Cardiac muscle cell (in vitro differentiated cells and primary cell): ENCODE results near the gene CTNNAL1. TPM values are rescaled to one million over a fixed set of nuclear protein-coding genes. Genes with fewer than 3 reads are reported as not detected.
"Not testable (repeated sequence)": the region's sequence is repeated elsewhere in the genome, so short reads cannot be mapped to it uniquely, and the experiment has no call there.

Experiments
- DNase-seq, 2 donors: peaks; one replicate each; pipeline versions ENCODE4 v3.0.0 to v3.0.0-alpha.2; 2010 to 2017; ENCODE audit warnings: low read depth in 1 of 2, low spot score in 1 of 2
- H3K27ac ChIP-seq: fragments of 200-600 bp; sonication (generic); 2 replicates; pipeline ENCODE4 v1.5.1; 2016
- H3K27me3 ChIP-seq: fragments of 200-600 bp; sonication (generic); 2 replicates; pipeline ENCODE4 v1.6.0; 2016; ENCODE audit warnings: control low read depth
- H3K36me3 ChIP-seq: fragments of 200-600 bp; sonication (generic); 2 replicates; pipeline ENCODE4 v1.5.1; 2016; ENCODE audit warnings: control low read depth
- H3K4me1 ChIP-seq: fragments of 200-600 bp; sonication (generic); 2 replicates; pipeline ENCODE4 v1.8.1; 2017; ENCODE audit warnings: low read depth, mild to moderate bottlenecking, mixed run types
- H3K4me3 ChIP-seq: fragments of 200-600 bp; sonication (generic); 2 replicates; pipeline ENCODE4 v1.5.1; 2016; ENCODE audit warnings: mild to moderate bottlenecking
- H3K9me3 ChIP-seq: fragments of 200-600 bp; sonication (generic); 2 replicates; pipeline ENCODE4 v1.5.1; 2017; ENCODE audit warnings: low read depth, mild to moderate bottlenecking, control low read depth
- CTCF ChIP-seq: IDR thresholded peaks from 2 replicates; pipeline ENCODE4 v1.5.1; 2012; ENCODE audit warnings: low read depth, mild to moderate bottlenecking, low read length
- polyA plus RNA-seq: library from polyadenylated mRNA; unstranded; fragments of >200 nt; fragmentation: Nextera tagmentation; extraction: Ambion mirVana; gene quantifications from 2 replicates; pipeline ENCODE4 v1.2.1, GENCODE V29; 2016
- total RNA-seq: library from RNA; depleted of rRNA; stranded (reverse); fragments of >200 nt; gene quantifications from 2 replicates; pipeline ENCODE4 v1.2.3, GENCODE V29; 2016

CTNNAL1 gene
- total and polyA plus RNA-seq, 2 experiments from 2014 or later, result 64.7 to 102 TPM

- no peak for DNase-seq
- H3K9me3 ChIP-seq, result no peaks in the 10 kb centered on the region
- no peaks in the 10 kb centered on the region for H3K4me1 ChIP-seq
- no peak overlapping the region for H3K4me3 ChIP-seq
- no peaks in the 10 kb centered on the region for H3K27me3 ChIP-seq
- H3K36me3 ChIP-seq, result peaks cover 81% of the 10 kb centered on the region
- no peak for TF ChIP-seq CTCF
- no peak overlapping the region for H3K27ac ChIP-seq
Observed at GRCh38 chr9:108903420-108904103, 109.7 kb downstream of the CTNNAL1 start.

GRCh38 chr9:108900176-108900575 is 113.1 kb downstream of the CTNNAL1 start:
- no peak overlapping the region for H3K4me3 ChIP-seq
- H3K4me1 ChIP-seq, result no peaks in the 10 kb centered on the region
- H3K27ac ChIP-seq, result no peak overlapping the region
- no peak for DNase-seq
- H3K9me3 ChIP-seq, result no peaks in the 10 kb centered on the region
- TF ChIP-seq CTCF, result no peak
- no peaks in the 10 kb centered on the region for H3K27me3 ChIP-seq
- H3K36me3 ChIP-seq, result peaks cover 73% of the 10 kb centered on the region

- H3K36me3 ChIP-seq, result peaks cover 65% of the 10 kb centered on the region
- H3K27me3 ChIP-seq, result not testable (repeated sequence)
Observed at GRCh38 chr9:108899023-108899695, 114.1 kb downstream of the CTNNAL1 start.

GRCh38 chr9:108897324-108898096 is 115.8 kb downstream of the CTNNAL1 start:
- H3K36me3 ChIP-seq, result peaks cover 56% of the 10 kb centered on the region
- H3K27ac ChIP-seq, result no peak overlapping the region
- no peak for DNase-seq
- H3K4me3 ChIP-seq, result no peak overlapping the region
- no peak for TF ChIP-seq CTCF
- H3K9me3 ChIP-seq, result no peaks in the 10 kb centered on the region
- no peaks in the 10 kb centered on the region for H3K4me1 ChIP-seq
- H3K27me3 ChIP-seq, result no peaks in the 10 kb centered on the region

More at GRCh38 chr9:108899023-108899695, 114.1 kb downstream of the CTNNAL1 start:
- H3K4me1 ChIP-seq, H3K4me3 ChIP-seq, DNase-seq, H3K9me3 ChIP-seq, H3K27ac ChIP-seq: not testable (repeated sequence)

- no peak for TF ChIP-seq CTCF
- peaks cover 9% of the 10 kb centered on the region for H3K4me1 ChIP-seq
- H3K36me3 ChIP-seq, result peaks cover 35% of the 10 kb centered on the region
- no peak overlapping the region for H3K27ac ChIP-seq
- no peaks in the 10 kb centered on the region for H3K9me3 ChIP-seq
- DNase-seq, result no peak
- no peaks in the 10 kb centered on the region for H3K27me3 ChIP-seq
- no peak overlapping the region for H3K4me3 ChIP-seq
Observed at GRCh38 chr9:108894225-108894997, 118.9 kb downstream of the CTNNAL1 start.

Other genes with a start within 250 kb of the CTNNAL1 start
- 0.07 TPM in 1 of 2 replicates, not detected in the other for gene ACTL7B, start 157.5 kb downstream of the CTNNAL1 start, total RNA-seq
- gene ACTL7B, start 157.5 kb downstream of the CTNNAL1 start, polyA plus RNA-seq, result not detected in 2 replicates
- not detected in 2 replicates for gene ACTL7A, start 151.2 kb downstream of the CTNNAL1 start, total RNA-seq
- not detected in 2 replicates for gene ACTL7A, start 151.2 kb downstream of the CTNNAL1 start, polyA plus RNA-seq
- 31.7 and 42.6 TPM in 2 replicates for gene ELP1, start 79.4 kb downstream of the CTNNAL1 start, total RNA-seq
- 25.0 and 25.7 TPM in 2 replicates for gene ELP1, start 79.4 kb downstream of the CTNNAL1 start, polyA plus RNA-seq
- gene ABITRAM, start 79.1 kb downstream of the CTNNAL1 start, total RNA-seq, result 7.6 and 9.3 TPM in 2 replicates
- 20.4 and 30.1 TPM in 2 replicates for gene ABITRAM, start 79.1 kb downstream of the CTNNAL1 start, polyA plus RNA-seq
- gene TMEM245, start 106.4 kb upstream of the CTNNAL1 start, total RNA-seq, result 63.7 and 88.1 TPM in 2 replicates
- gene TMEM245, start 106.4 kb upstream of the CTNNAL1 start, polyA plus RNA-seq, result 75.6 and 117 TPM in 2 replicates
- gene FRRS1L, start 153.8 kb upstream of the CTNNAL1 start, total RNA-seq, result 0.07 and 0.30 TPM in 2 replicates
- gene FRRS1L, start 153.8 kb upstream of the CTNNAL1 start, polyA plus RNA-seq, result 0.38 and 0.65 TPM in 2 replicates